IMR-90 (cell line): ENCODE data around the gene MAPRE3. TPM values are rescaled to one million over a fixed set of nuclear protein-coding genes. Genes with fewer than 3 reads are reported as not detected.
"Not testable (repeated sequence)": the region's sequence is repeated elsewhere in the genome, so short reads cannot be mapped to it uniquely, and the experiment has no call there.

Experiments used
- ATAC-seq: fragments of 200-7000 bp; cut with Tn5 transposase; 2 replicates; pipeline ENCODE4 v1.9.1; 2020; ENCODE audit warnings: low read depth, mild to moderate bottlenecking, moderate library complexity
- BruUV-seq: library from RNA; stranded (reverse); fragments of 400-500 nt; replicated peaks from 2 replicates; lab custom pipeline; 2021; lab: Mats Ljungman, UMichigan
- CTCF ChIA-PET: fragments of 300-600 bp; formaldehyde crosslinking; extraction: SDS; loops from one replicate; lab custom pipeline; 2021; ENCODE audit warnings: antibody characterized with exemption; lab: Yijun Ruan, JAX
- POLR2A ChIA-PET: fragments of 300-600 bp; sonication (Branson Sonifier 250); formaldehyde crosslinking; loops from one replicate; lab custom pipeline; 2022; ENCODE audit warnings: antibody characterized with exemption; ENCODE audit not compliant: unreplicated experiment; lab: Charles Lee
- DNase-seq: peaks from one replicate; pipeline ENCODE4 v3.0.0; 2013
- H2AFZ ChIP-seq: replicated peaks from 2 replicates; pipeline ENCODE3; 2013; ENCODE audit warnings: low read length, mild to moderate bottlenecking; ENCODE audit not compliant: poor library complexity
- H2AK5ac ChIP-seq: 2 replicates; pipeline ENCODE4 v1.6.1; 2013; ENCODE audit warnings: low read depth, low read length, inconsistent platforms
- H2AK9ac ChIP-seq: replicated peaks from 2 replicates; pipeline ENCODE3; 2013; ENCODE audit warnings: mild to moderate bottlenecking, low read depth, low read length, moderate library complexity; ENCODE audit not compliant: poor library complexity
- H2BK120ac ChIP-seq: 2 replicates; pipeline ENCODE4 v1.6.1; 2013; ENCODE audit warnings: low read depth, low read length, inconsistent platforms
- H2BK15ac ChIP-seq: 3 replicates; pipeline ENCODE4 v1.6.1; 2013; ENCODE audit warnings: low read depth, low read length, inconsistent platforms
- H2BK20ac ChIP-seq: 2 replicates; pipeline ENCODE4 v1.6.1; 2013; ENCODE audit warnings: low read depth, mild to moderate bottlenecking, inconsistent platforms, low read length, moderate library complexity
- H2BK5ac ChIP-seq: 2 replicates; pipeline ENCODE4 v1.6.1; 2013; ENCODE audit warnings: mild to moderate bottlenecking, low read depth, low read length, inconsistent platforms; ENCODE audit not compliant: poor library complexity, severe bottlenecking
- H3K14ac ChIP-seq: replicated peaks from 2 replicates; pipeline ENCODE4 v1.6.1; 2013; ENCODE audit warnings: low read depth, low read length, inconsistent platforms
- H3K18ac ChIP-seq: 2 replicates; pipeline ENCODE4 v1.6.1; 2013; ENCODE audit warnings: low read depth, low read length, control low read depth
- H3K23ac ChIP-seq: 2 replicates; pipeline ENCODE4 v1.6.1; 2013; ENCODE audit warnings: low read depth, low read length, inconsistent platforms
- H3K27ac ChIP-seq: 2 replicates; pipeline ENCODE4 v1.5.1; 2013; ENCODE audit warnings: mild to moderate bottlenecking, control low read depth, low read length; ENCODE audit not compliant: insufficient read depth
- H3K27me3 ChIP-seq: 2 replicates; pipeline ENCODE4 v1.6.1; 2013; ENCODE audit warnings: low read length; ENCODE audit not compliant: control insufficient read depth, insufficient read depth
- H3K36me3 ChIP-seq: 2 replicates; pipeline ENCODE4 v1.6.1; 2013; ENCODE audit warnings: low read length, mixed read lengths; ENCODE audit not compliant: control insufficient read depth, insufficient read depth
- H3K4ac ChIP-seq: 2 replicates; pipeline ENCODE4 v1.6.1; 2013; ENCODE audit warnings: low read depth, low read length, inconsistent platforms
- H3K4me1 ChIP-seq: 2 replicates; pipeline ENCODE4 v1.6.1; 2013; ENCODE audit warnings: low read length, mixed read lengths; ENCODE audit not compliant: control insufficient read depth, insufficient read depth
- H3K4me2 ChIP-seq: 2 replicates; pipeline ENCODE4 v1.6.1; 2013; ENCODE audit warnings: low read depth, mild to moderate bottlenecking, control low read depth, low read length, moderate library complexity
- H3K4me3 ChIP-seq: 2 replicates; pipeline ENCODE4 v1.5.1; 2013; ENCODE audit warnings: low read depth, mild to moderate bottlenecking, control low read depth, low read length, moderate library complexity; ENCODE audit not compliant: insufficient read depth
- H3K56ac ChIP-seq: 2 replicates; pipeline ENCODE4 v1.6.1; 2013; ENCODE audit warnings: low read length, inconsistent platforms; ENCODE audit not compliant: insufficient read depth; ENCODE audit errors: extremely low read depth
- H3K79me1 ChIP-seq, 2 experiments: 2 replicates each; pipeline ENCODE4 v1.6.1; 2013; ENCODE audit warnings: low read length in 2 of 2, inconsistent platforms in 1 of 2, low read depth in 1 of 2
- H3K9ac ChIP-seq: 2 replicates; pipeline ENCODE4 v1.6.1; 2013; ENCODE audit warnings: low read depth, low read length, control low read depth
- H3K9me1 ChIP-seq: 2 replicates; pipeline ENCODE4 v1.6.1; 2013; ENCODE audit warnings: low read length, inconsistent platforms; ENCODE audit not compliant: insufficient read depth
- H3K9me3 ChIP-seq: 2 replicates; pipeline ENCODE4 v1.6.1; 2013; ENCODE audit warnings: low read length; ENCODE audit not compliant: control insufficient read depth, insufficient read depth
- H4K20me1 ChIP-seq: 2 replicates; pipeline ENCODE4 v1.6.1; 2013; ENCODE audit warnings: low read length, inconsistent platforms; ENCODE audit not compliant: insufficient read depth
- H4K5ac ChIP-seq: 2 replicates; pipeline ENCODE4 v1.6.1; 2013; ENCODE audit warnings: mild to moderate bottlenecking, low read depth, low read length, control low read depth
- H4K8ac ChIP-seq, 2 experiments: 2 replicates each; pipeline ENCODE4 v1.6.1; 2013; ENCODE audit warnings: low read depth in 2 of 2, low read length in 2 of 2, control low read depth in 1 of 2, inconsistent platforms in 1 of 2
- H4K91ac ChIP-seq: 2 replicates; pipeline ENCODE4 v1.6.1; 2013; ENCODE audit warnings: low read depth, low read length, inconsistent platforms; ENCODE audit not compliant: insufficient read depth
- WGBS, 2 experiments: methylation state at CpG; one replicate each; pipeline versions ENCODE4 v1.1.5 to v1.1.7; 2013; ENCODE audit warnings: missing lambda C conversion rate in 2 of 2; ENCODE audit not compliant: insufficient read length in 1 of 2; ENCODE audit errors: extremely low coverage in 2 of 2; 5-methylcytosine and 5-hydroxymethylcytosine counted together
- dilution Hi-C: fragments of 300-500 bp; cut with HindIII; formaldehyde crosslinking; loops from one replicate; pipeline ENCODE4 v1.14.3; 2018; ENCODE audit warnings: low sequenced_read_pairs; ENCODE audit not compliant: unreplicated experiment
- in situ Hi-C: fragments of 300-500 bp; cut with MboI; formaldehyde crosslinking; loops from 3 replicates; pipeline ENCODE4 v1.14.3; 2019; ENCODE audit warnings: low sequenced_read_pairs, inconsistent platforms, mixed read lengths
- intact Hi-C: fragments of 100-400 bp; cut with micrococcal nuclease; formaldehyde crosslinking; loops from 2 replicates; pipeline ENCODE4 v1.10.0; 2022
- polyA plus RNA-seq, 3 experiments: library from polyadenylated mRNA; depleted of rRNA; stranded (reverse); fragments of >200 nt; gene quantifications; 2 replicates each; pipeline ENCODE4 v1.2.3, GENCODE V29; 2012; ENCODE audit warnings: low replicate concordance in 1 of 3
- total RNA-seq: library from RNA; depleted of rRNA; stranded (reverse); fragments of >200 nt; gene quantifications from 2 replicates; pipeline ENCODE4 v1.2.3, GENCODE V29; 2012

Gene MAPRE3
- total and polyA plus RNA-seq, 2 of the 4 experiments (the other 2 are of a cell fraction) = 1.8 to 20.3 TPM

DNA sequence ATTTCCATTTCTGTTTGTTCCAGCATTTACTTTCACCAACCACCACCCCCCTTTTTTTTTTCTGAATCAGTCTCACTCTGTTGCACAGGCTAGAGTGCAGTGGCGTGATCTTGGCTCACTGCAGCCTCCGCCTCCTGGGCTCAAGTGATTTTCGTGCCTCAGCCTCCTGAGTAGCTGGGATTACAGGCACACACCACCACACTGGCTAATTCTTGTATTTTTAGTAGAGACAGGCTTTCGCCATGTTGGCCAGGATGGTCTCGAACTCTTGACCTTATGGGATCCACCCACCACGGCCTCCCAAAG is 105.1 kb downstream of the MAPRE3 start:
- intact Hi-C loops, dilution Hi-C loops, H4K5ac ChIP-seq, CTCF ChIA-PET, H3K4me2 ChIP-seq, H2AK9ac ChIP-seq, H4K91ac ChIP-seq, POLR2A ChIA-PET, H4K20me1 ChIP-seq, H3K4me3 ChIP-seq, in situ Hi-C loops, H3K27me3 ChIP-seq, H3K9me3 ChIP-seq, DNase-seq, H3K56ac ChIP-seq, ATAC-seq, H2BK5ac ChIP-seq, H3K18ac ChIP-seq, H2AFZ ChIP-seq, BruUV-seq, H3K36me3 ChIP-seq: not testable (repeated sequence)
- H2BK15ac ChIP-seq = peak overlapping the region; percentile 19; the same call in 1 of the 3 replicates
- H2BK120ac ChIP-seq = peak overlapping the region; percentile 72; the same call in 1 of the 2 replicates
- H3K9me1 ChIP-seq = peaks cover 14% of the 10 kb centered on the region; the same call in 1 of the 2 replicates
- H3K23ac ChIP-seq = peak overlapping the region; percentile 31; the same call in 1 of the 2 replicates
- peak overlapping the region; percentile 50; the same call in 1 of the 2 replicates for H3K14ac ChIP-seq
- WGBS, 2 experiments = 100% methylated on average over 1 of the region's 6 CpGs; no CpG with 5 or more reads in 1 of the 2 experiments
- peak overlapping the region; percentile 18; the same call in 1 of the 2 replicates for H3K9ac ChIP-seq
- peak overlapping the region; percentile 68; the same call in 1 of the 2 replicates for H2BK20ac ChIP-seq
- H3K4ac ChIP-seq = peak overlapping the region; percentile 76; the same call in 1 of the 2 replicates
- H3K79me1 ChIP-seq = peaks cover 5 to 33% of the 10 kb centered on the region in 2 experiments
- H2AK5ac ChIP-seq = peak overlapping the region; percentile 10; the same call in 1 of the 2 replicates
- H4K8ac ChIP-seq = peak overlapping the region in 1 of 2 experiments; percentile 30; a peak in 1 of 4 replicates
- peaks cover 31% of the 10 kb centered on the region for H3K4me1 ChIP-seq
- H3K27ac ChIP-seq = peak overlapping the region; percentile 31; the same call in 1 of the 2 replicates
